Loucy (cell line): Measurements from ENCODE around the gene LSP1.
A peak's percentile ranks its signal among the peaks of the same experiment; 100 is the strongest.

Source experiments
- H2AFZ ChIP-seq: fragments of 200-600 bp; sonication (generic); 2 replicates; pipeline ENCODE4 v1.6.0; 2016; ENCODE audit warnings: antibody characterized with exemption, mild to moderate bottlenecking, low read length, moderate library complexity
- H3F3A ChIP-seq: fragments of 200-600 bp; 2 replicates; pipeline ENCODE4 v1.6.0; 2016; ENCODE audit warnings: antibody characterized with exemption, low read depth, mild to moderate bottlenecking
- H3K27me3 ChIP-seq: fragments of 200-600 bp; sonication (generic); 2 replicates; pipeline ENCODE4 v1.6.1; 2014; ENCODE audit warnings: low read length, mild to moderate bottlenecking; ENCODE audit not compliant: insufficient read depth, poor library complexity, severe bottlenecking
- H3K36me3 ChIP-seq: fragments of 200-600 bp; sonication (generic); 2 replicates; pipeline ENCODE4 v1.6.1; 2016; ENCODE audit warnings: low read length; ENCODE audit not compliant: insufficient read depth
- H3K4me1 ChIP-seq: fragments of 200-600 bp; sonication (generic); 2 replicates; pipeline ENCODE4 v1.5.1; 2014; ENCODE audit warnings: low read length, mild to moderate bottlenecking; ENCODE audit not compliant: insufficient read depth, poor library complexity, severe bottlenecking
- H3K4me2 ChIP-seq: fragments of 200-600 bp; sonication (generic); 2 replicates; pipeline ENCODE4 v1.6.0; 2014; ENCODE audit warnings: antibody characterized with exemption, low read length, low read depth, mild to moderate bottlenecking; ENCODE audit not compliant: poor library complexity, severe bottlenecking
- H3K4me3 ChIP-seq: fragments of 200-600 bp; sonication (generic); 2 replicates; pipeline ENCODE4 v1.5.1; 2014; ENCODE audit warnings: low read length, mild to moderate bottlenecking, mixed read lengths; ENCODE audit not compliant: poor library complexity, severe bottlenecking
- H3K79me2 ChIP-seq: fragments of 200-600 bp; sonication (generic); 2 replicates; pipeline ENCODE4 v1.6.1; 2014; ENCODE audit warnings: low read length; ENCODE audit not compliant: insufficient read depth
- H3K9ac ChIP-seq: fragments of 200-600 bp; sonication (generic); 2 replicates; pipeline ENCODE4 v1.6.0; 2014; ENCODE audit warnings: mild to moderate bottlenecking, low read depth, low read length, moderate library complexity; ENCODE audit not compliant: poor library complexity, severe bottlenecking
- H3K9me2 ChIP-seq: fragments of 200-600 bp; sonication (generic); replicated peaks from 2 replicates; pipeline ENCODE4 v1.6.1; 2016; ENCODE audit warnings: low read depth, low read length, mixed read lengths
- H3K9me3 ChIP-seq: fragments of 200-600 bp; sonication (generic); 2 replicates; pipeline ENCODE4 v1.6.1; 2014; ENCODE audit warnings: mild to moderate bottlenecking, antibody characterized with exemption, low read length, low read depth; ENCODE audit not compliant: insufficient read depth
- H4K20me1 ChIP-seq: fragments of 200-600 bp; sonication (generic); 2 replicates; pipeline ENCODE4 v1.6.0; 2014; ENCODE audit warnings: antibody characterized with exemption, low read length, mild to moderate bottlenecking; ENCODE audit not compliant: insufficient read depth, poor library complexity, severe bottlenecking
- CTCF ChIP-seq: fragments of 200-600 bp; sonication (generic); conservative IDR thresholded peaks from 2 replicates; pipeline ENCODE4 v1.5.1; 2014; ENCODE audit warnings: mild to moderate bottlenecking, antibody characterized with exemption, low read length
- EZH2phosphoT487 ChIP-seq: fragments of 200-600 bp; IDR thresholded peaks from 2 replicates; pipeline ENCODE4 v1.6.1; 2018; ENCODE audit warnings: antibody characterized with exemption, mild to moderate bottlenecking, moderate library complexity, borderline replicate concordance

LSP1 gene

GRCh38 chr11:1829039-1829820, 23.7 kb upstream of the LSP1 start:
- no peak overlapping the region for H2AFZ ChIP-seq
- H3K9me3 ChIP-seq, result no peaks in the 10 kb centered on the region
- no peaks in the 10 kb centered on the region for H3F3A ChIP-seq
- peaks cover 23% of the 10 kb centered on the region for H3K4me1 ChIP-seq
- TF ChIP-seq EZH2phosphoT487, result no peak
- TF ChIP-seq CTCF, result no peak
- no peaks in the 10 kb centered on the region for H3K27me3 ChIP-seq
- no peaks in the 10 kb centered on the region for H4K20me1 ChIP-seq
- no peaks in the 10 kb centered on the region for H3K9me2 ChIP-seq
- H3K79me2 ChIP-seq, result no peaks in the 10 kb centered on the region
- no peaks in the 10 kb centered on the region for H3K36me3 ChIP-seq
- no peak overlapping the region for H3K9ac ChIP-seq
- no peak overlapping the region for H3K4me3 ChIP-seq
- no peak overlapping the region for H3K4me2 ChIP-seq

- Histone ChIP-seq H2AFZ (no peak overlapping the region), H4K20me1 (no peaks in the 10 kb centered on the region), H3F3A (no peaks in the 10 kb centered on the region), H3K4me3 (no peak overlapping the region), H3K9ac (peak overlapping the region; percentile 55), H3K27me3 (no peaks in the 10 kb centered on the region), H3K36me3 (no peaks in the 10 kb centered on the region), H3K4me1 (peaks cover 23% of the 10 kb centered on the region), H3K9me3 (no peaks in the 10 kb centered on the region), H3K79me2 (no peaks in the 10 kb centered on the region), H3K4me2 (no peak overlapping the region), H3K9me2 (no peaks in the 10 kb centered on the region)
- TF ChIP-seq EZH2phosphoT487 (no peak), CTCF (no peak)
These were observed 22.9 kb upstream of the LSP1 start for GRCh38 chr11:1830004-1830321.

- TF ChIP-seq EZH2phosphoT487, result no peak
- no peak for TF ChIP-seq CTCF
- Histone ChIP-seq H3K9me2 (no peaks in the 10 kb centered on the region), H3F3A (no peaks in the 10 kb centered on the region), H3K9me3 (no peaks in the 10 kb centered on the region), H3K79me2 (no peaks in the 10 kb centered on the region), H4K20me1 (no peaks in the 10 kb centered on the region), H3K27me3 (no peaks in the 10 kb centered on the region), H3K9ac (peak overlapping the region; percentile 55), H3K4me2 (no peak overlapping the region), H2AFZ (no peak overlapping the region), H3K4me3 (no peak overlapping the region), H3K4me1 (peaks cover 23% of the 10 kb centered on the region), H3K36me3 (no peaks in the 10 kb centered on the region)
These were observed 22.3 kb upstream of the LSP1 start for GRCh38 chr11:1830322-1831223.
